Activated naive CD8-positive, alpha-beta T cell treated with anti-CD3 and anti-CD28 coated beads, Interleukin-2, amount 50 U/mL, for 24 hours (primary cell): ENCODE measurements around the gene SCRG1.

Experiments used
- ATAC-seq: fragments of 150-1000 bp; cut with Tn5 transposase; one replicate; pipeline ENCODE4 v1.10.0; 2021
- DNase-seq: peaks from one replicate; pipeline ENCODE4 v3.0.0; 2021
- H3K27ac Mint-ChIP-seq: one replicate; pipeline ENCODE4 v1.8.0; 2021; ENCODE audit warnings: mild to moderate bottlenecking, mixed read lengths
- H3K27me3 Mint-ChIP-seq: one replicate; pipeline ENCODE4 v1.8.0; 2021; ENCODE audit warnings: mixed read lengths
- H3K36me3 Mint-ChIP-seq: one replicate; pipeline ENCODE4 v1.8.0; 2021; ENCODE audit warnings: low read depth, mixed read lengths
- H3K4me1 Mint-ChIP-seq: one replicate; pipeline ENCODE4 v1.8.0; 2021; ENCODE audit warnings: mixed read lengths
- H3K4me3 Mint-ChIP-seq: one replicate; pipeline ENCODE4 v1.8.0; 2021; ENCODE audit warnings: mild to moderate bottlenecking, moderate library complexity, mixed read lengths
- H3K9me3 Mint-ChIP-seq: one replicate; pipeline ENCODE4 v1.8.0; 2021; ENCODE audit warnings: mixed read lengths

Gene SCRG1

GRCh38 chr4:173418639-173419038 is 19.7 kb upstream of the SCRG1 start:
- ATAC-seq, result no peak
- no peaks in the 10 kb centered on the region for H3K27me3 Mint-ChIP-seq
- no peak for DNase-seq

GRCh38 chr4:173417833-173418232 is 18.9 kb upstream of the SCRG1 start:
- no peaks in the 10 kb centered on the region for H3K4me1 Mint-ChIP-seq
- H3K4me3 Mint-ChIP-seq, result no peak overlapping the region
- no peaks in the 10 kb centered on the region for H3K27me3 Mint-ChIP-seq
- no peak overlapping the region for H3K27ac Mint-ChIP-seq
- no peaks in the 10 kb centered on the region for H3K36me3 Mint-ChIP-seq
- DNase-seq (no peak), ATAC-seq (no peak)
- no peaks in the 10 kb centered on the region for H3K9me3 Mint-ChIP-seq

More at GRCh38 chr4:173418639-173419038, 19.7 kb upstream of the SCRG1 start:
- Mint-ChIP-seq H3K36me3 (no peaks in the 10 kb centered on the region), H3K4me3 (no peak overlapping the region), H3K9me3 (no peaks in the 10 kb centered on the region), H3K4me1 (no peaks in the 10 kb centered on the region), H3K27ac (no peak overlapping the region)

- no peaks in the 10 kb centered on the region for H3K36me3 Mint-ChIP-seq
- H3K9me3 Mint-ChIP-seq, result no peaks in the 10 kb centered on the region
- no peaks in the 10 kb centered on the region for H3K4me1 Mint-ChIP-seq
- no peak overlapping the region for H3K27ac Mint-ChIP-seq
- ATAC-seq (no peak), DNase-seq (no peak)
- no peak overlapping the region for H3K4me3 Mint-ChIP-seq
- H3K27me3 Mint-ChIP-seq, result no peaks in the 10 kb centered on the region
These were observed 17.2 kb upstream of the SCRG1 start for GRCh38 chr4:173415885-173416653.

GRCh38 chr4:173415092-173415491 is 16.2 kb upstream of the SCRG1 start:
- Mint-ChIP-seq H3K9me3 (no peaks in the 10 kb centered on the region), H3K27me3 (no peaks in the 10 kb centered on the region), H3K4me1 (no peaks in the 10 kb centered on the region), H3K27ac (no peak overlapping the region), H3K4me3 (no peak overlapping the region), H3K36me3 (no peaks in the 10 kb centered on the region)
- no peak for ATAC-seq
- no peak for DNase-seq

GRCh38 chr4:173414456-173414855 is 15.5 kb upstream of the SCRG1 start:
- Mint-ChIP-seq H3K4me3 (no peak overlapping the region), H3K4me1 (no peaks in the 10 kb centered on the region), H3K27me3 (no peaks in the 10 kb centered on the region), H3K27ac (no peak overlapping the region), H3K9me3 (no peaks in the 10 kb centered on the region), H3K36me3 (no peaks in the 10 kb centered on the region)
- ATAC-seq (no peak), DNase-seq (no peak)

- H3K4me3 Mint-ChIP-seq, result no peak overlapping the region
- no peaks in the 10 kb centered on the region for H3K36me3 Mint-ChIP-seq
- no peaks in the 10 kb centered on the region for H3K27me3 Mint-ChIP-seq
- ATAC-seq, result no peak
- no peak overlapping the region for H3K27ac Mint-ChIP-seq
- no peaks in the 10 kb centered on the region for H3K9me3 Mint-ChIP-seq
- H3K4me1 Mint-ChIP-seq, result no peaks in the 10 kb centered on the region
- DNase-seq, result no peak
These were observed 14.1 kb upstream of the SCRG1 start for GRCh38 chr4:173413036-173413435.

- H3K27me3 Mint-ChIP-seq, result no peaks in the 10 kb centered on the region
- DNase-seq (no peak), ATAC-seq (no peak)
- H3K9me3 Mint-ChIP-seq, result no peaks in the 10 kb centered on the region
- H3K4me1 Mint-ChIP-seq, result no peaks in the 10 kb centered on the region
- no peak overlapping the region for H3K27ac Mint-ChIP-seq
- no peak overlapping the region for H3K4me3 Mint-ChIP-seq
- no peaks in the 10 kb centered on the region for H3K36me3 Mint-ChIP-seq
These were observed 12.3 kb upstream of the SCRG1 start for GRCh38 chr4:173411106-173411693.

GRCh38 chr4:173410079-173410478 is 11.2 kb upstream of the SCRG1 start:
- H3K27ac Mint-ChIP-seq, result no peak overlapping the region
- no peaks in the 10 kb centered on the region for H3K27me3 Mint-ChIP-seq
- DNase-seq (no peak), ATAC-seq (no peak)
- H3K9me3 Mint-ChIP-seq, result no peaks in the 10 kb centered on the region
- no peaks in the 10 kb centered on the region for H3K4me1 Mint-ChIP-seq
- H3K4me3 Mint-ChIP-seq, result no peak overlapping the region
- H3K36me3 Mint-ChIP-seq, result no peaks in the 10 kb centered on the region

GRCh38 chr4:173405840-173406606 is 7.1 kb upstream of the SCRG1 start:
- DNase-seq (no peak), ATAC-seq (no peak)
- no peaks in the 10 kb centered on the region for H3K4me1 Mint-ChIP-seq
- no peak overlapping the region for H3K4me3 Mint-ChIP-seq
- H3K27me3 Mint-ChIP-seq, result no peaks in the 10 kb centered on the region
- no peak overlapping the region for H3K27ac Mint-ChIP-seq
- H3K36me3 Mint-ChIP-seq, result no peaks in the 10 kb centered on the region
- no peaks in the 10 kb centered on the region for H3K9me3 Mint-ChIP-seq

- Mint-ChIP-seq H3K4me1 (no peaks in the 10 kb centered on the region), H3K27ac (no peak overlapping the region), H3K36me3 (no peaks in the 10 kb centered on the region), H3K9me3 (no peaks in the 10 kb centered on the region), H3K4me3 (no peak overlapping the region), H3K27me3 (no peaks in the 10 kb centered on the region)
- DNase-seq (no peak), ATAC-seq (no peak)
These were observed 5.5 kb upstream of the SCRG1 start for GRCh38 chr4:173404296-173404865.

GRCh38 chr4:173403051-173403450 is 4.1 kb upstream of the SCRG1 start:
- H3K4me3 Mint-ChIP-seq, result no peak overlapping the region
- no peaks in the 10 kb centered on the region for H3K9me3 Mint-ChIP-seq
- H3K27me3 Mint-ChIP-seq, result no peaks in the 10 kb centered on the region
- DNase-seq (no peak), ATAC-seq (no peak)
- H3K4me1 Mint-ChIP-seq, result no peaks in the 10 kb centered on the region
- no peak overlapping the region for H3K27ac Mint-ChIP-seq
- no peaks in the 10 kb centered on the region for H3K36me3 Mint-ChIP-seq

GRCh38 chr4:173401063-173401462 is 2.1 kb upstream of the SCRG1 start:
- no peaks in the 10 kb centered on the region for H3K9me3 Mint-ChIP-seq
- ATAC-seq (no peak), DNase-seq (no peak)
- no peaks in the 10 kb centered on the region for H3K36me3 Mint-ChIP-seq
- no peak overlapping the region for H3K27ac Mint-ChIP-seq
- no peak overlapping the region for H3K4me3 Mint-ChIP-seq
- no peaks in the 10 kb centered on the region for H3K27me3 Mint-ChIP-seq
- no peaks in the 10 kb centered on the region for H3K4me1 Mint-ChIP-seq

GRCh38 chr4:173398220-173398619 is 696 bp downstream of the SCRG1 start:
- no peak overlapping the region for H3K27ac Mint-ChIP-seq
- no peaks in the 10 kb centered on the region for H3K9me3 Mint-ChIP-seq
- DNase-seq (no peak), ATAC-seq (no peak)
- no peaks in the 10 kb centered on the region for H3K4me1 Mint-ChIP-seq
- H3K36me3 Mint-ChIP-seq, result no peaks in the 10 kb centered on the region
- no peaks in the 10 kb centered on the region for H3K27me3 Mint-ChIP-seq
- no peak overlapping the region for H3K4me3 Mint-ChIP-seq

- ATAC-seq (no peak), DNase-seq (no peak)
- no peaks in the 10 kb centered on the region for H3K9me3 Mint-ChIP-seq
- H3K36me3 Mint-ChIP-seq, result no peaks in the 10 kb centered on the region
- H3K27me3 Mint-ChIP-seq, result no peaks in the 10 kb centered on the region
- no peak overlapping the region for H3K4me3 Mint-ChIP-seq
- no peak overlapping the region for H3K27ac Mint-ChIP-seq
- H3K4me1 Mint-ChIP-seq, result no peaks in the 10 kb centered on the region
These were observed 1.3 kb downstream of the SCRG1 start for GRCh38 chr4:173397604-173398003.

GRCh38 chr4:173391701-173392100 is 7.2 kb downstream of the SCRG1 start:
- ATAC-seq, result no peak
- no peaks in the 10 kb centered on the region for H3K27me3 Mint-ChIP-seq
- no peaks in the 10 kb centered on the region for H3K36me3 Mint-ChIP-seq

More at GRCh38 chr4:173391701-173392100, 7.2 kb downstream of the SCRG1 start:
- no peaks in the 10 kb centered on the region for H3K4me1 Mint-ChIP-seq
- H3K9me3 Mint-ChIP-seq, result no peaks in the 10 kb centered on the region
- H3K27ac Mint-ChIP-seq, result no peak overlapping the region
- H3K4me3 Mint-ChIP-seq, result no peak overlapping the region
- DNase-seq, result no peak
